Fibroblast of the aortic adventitia (primary cell): ENCODE measurements around the gene PCDH17. TPM values are rescaled to one million over a fixed set of nuclear protein-coding genes. Genes with fewer than 3 reads are reported as not detected.

Source experiments
- DNase-seq: peaks from one replicate; pipeline ENCODE4 v3.0.0-alpha.2; 2010; ENCODE audit warnings: low read depth
- H3K4me3 ChIP-seq: 2 replicates; pipeline ENCODE4 v1.5.1; 2011; ENCODE audit warnings: low read depth, mild to moderate bottlenecking, control low read depth, low read length, moderate library complexity
- CTCF ChIP-seq: IDR thresholded peaks from 2 replicates; pipeline ENCODE4 v1.5.1; 2011; ENCODE audit warnings: mild to moderate bottlenecking, low read length, control low read depth, inconsistent platforms; ENCODE audit not compliant: insufficient read depth
- total RNA-seq: library from RNA; depleted of rRNA; stranded (reverse); fragments of >200 nt; gene quantifications from 2 replicates; pipeline ENCODE4 v1.2.3, GENCODE V29; 2012; ENCODE audit warnings: low replicate concordance

PCDH17 gene
- total RNA-seq, 1 donor: 1.4 TPM

- no peak overlapping the region for H3K4me3 ChIP-seq
- no peak for TF ChIP-seq CTCF
- DNase-seq: no peak
These were observed 12.6 kb downstream of the PCDH17 start for GRCh38 chr13:57644106-57644505.

GRCh38 chr13:57653229-57653989 lies 21.9 kb downstream of the PCDH17 start:
- H3K4me3 ChIP-seq: no peak overlapping the region
- no peak for TF ChIP-seq CTCF
- no peak for DNase-seq

DNA sequence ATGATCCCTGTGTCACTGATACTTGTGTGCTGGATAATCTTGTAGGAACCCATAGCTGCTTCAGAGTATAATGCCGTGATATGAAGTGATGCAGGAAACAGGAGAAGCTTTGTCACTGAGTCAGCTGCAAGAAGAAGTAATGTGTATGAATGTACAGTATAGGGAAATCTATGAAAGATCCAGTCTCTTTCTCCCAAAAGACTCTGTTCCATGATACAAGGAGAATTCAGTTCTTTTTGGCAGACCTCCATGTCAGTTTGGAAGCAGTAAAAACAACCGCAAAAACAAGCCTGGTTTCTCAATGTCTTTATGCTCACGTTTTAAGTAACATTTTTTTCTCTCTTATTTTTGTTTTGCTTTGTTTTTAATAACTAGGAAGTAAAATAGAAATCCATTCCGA lies 33.9 kb downstream of the PCDH17 start:
- DNase-seq: no peak
- TF ChIP-seq CTCF: no peak
- H3K4me3 ChIP-seq: no peak overlapping the region

DNA sequence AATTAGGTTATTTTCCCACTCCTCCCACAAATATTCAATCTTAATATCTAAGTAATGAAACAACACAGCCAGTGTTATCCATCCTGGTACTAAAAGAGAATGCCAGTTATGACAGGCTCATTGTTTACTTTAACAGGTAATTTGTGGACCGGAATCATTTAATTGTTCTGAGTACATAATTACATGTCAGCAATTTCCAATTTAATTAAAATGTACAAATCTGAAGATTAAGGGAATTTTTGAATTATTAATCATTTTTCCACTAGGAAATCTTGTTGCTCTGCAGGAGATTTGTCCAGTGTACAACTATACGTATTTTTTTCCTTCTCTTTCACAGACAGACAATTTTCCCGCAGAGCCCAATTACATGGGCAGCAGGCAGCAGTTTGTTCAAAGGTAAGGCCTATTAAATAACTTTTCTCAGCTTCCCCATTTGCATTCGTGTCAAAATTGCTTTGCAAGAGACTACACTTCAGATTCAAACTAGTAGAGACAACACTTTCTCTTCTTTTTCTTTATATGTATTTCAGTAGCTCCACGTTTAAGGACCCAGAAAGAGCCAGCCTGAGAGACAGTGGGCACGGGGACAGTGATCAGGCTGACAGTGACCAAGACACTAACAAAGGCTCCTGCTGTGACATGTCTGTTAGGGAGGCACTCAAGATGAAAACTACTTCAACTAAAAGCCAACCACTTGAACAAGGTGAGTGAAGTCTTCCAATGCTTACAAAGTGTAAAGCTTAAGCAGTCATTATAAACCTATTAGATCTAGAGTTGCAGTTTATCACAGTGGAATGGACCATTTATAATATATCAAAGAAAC lies 34.8 kb downstream of the PCDH17 start:
- no peak for DNase-seq
- no peak overlapping the region for H3K4me3 ChIP-seq
- TF ChIP-seq CTCF: no peak

GRCh38 chr13:57672168-57672567 lies 40.6 kb downstream of the PCDH17 start:
- no peak for TF ChIP-seq CTCF
- no peak overlapping the region for H3K4me3 ChIP-seq
- no peak for DNase-seq

DNA sequence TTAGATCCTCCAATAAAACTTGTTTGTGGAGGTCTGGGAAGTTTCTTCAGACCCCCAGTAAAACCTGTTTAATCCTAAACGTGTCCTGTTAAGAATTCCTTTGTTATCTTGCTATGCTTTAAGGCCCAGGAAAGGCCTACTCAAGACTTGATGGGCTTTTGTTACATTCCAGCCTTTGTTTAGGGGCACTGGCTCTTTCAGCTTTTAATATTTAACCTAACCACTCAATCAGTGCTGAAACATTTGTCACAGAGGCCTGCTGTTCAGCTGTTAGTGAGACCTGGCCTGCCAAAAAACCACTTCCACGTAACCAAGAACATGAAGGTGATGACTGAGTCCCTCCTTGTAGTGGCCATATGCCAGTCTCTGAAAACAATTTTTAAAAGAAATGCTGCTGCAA lies 41.7 kb downstream of the PCDH17 start:
- no peak for DNase-seq
- no peak for TF ChIP-seq CTCF
- H3K4me3 ChIP-seq: no peak overlapping the region
